BE2C (cell line): ENCODE results near the gene CATSPER1.

Source experiments
- DNase-seq: peaks from one replicate; pipeline ENCODE4 v3.0.0-alpha.2; 2020
- H3K27me3 ChIP-seq: fragments of 250-450 bp; sonication (Bioruptor Pico); 2 replicates; pipeline ENCODE4 v1.5.1; 2020; ENCODE audit warnings: mild to moderate bottlenecking
- H3K36me3 ChIP-seq: fragments of 250-450 bp; sonication (Bioruptor Pico); 2 replicates; pipeline ENCODE4 v1.5.1; 2020; ENCODE audit warnings: mild to moderate bottlenecking
- H3K4me1 ChIP-seq: fragments of 250-450 bp; sonication (Bioruptor Pico); 2 replicates; pipeline ENCODE4 v1.5.1; 2020
- H3K4me3 ChIP-seq: 2 replicates; pipeline ENCODE4 v1.5.1; 2011; ENCODE audit warnings: low read depth, low read length
- H3K9me3 ChIP-seq: fragments of 250-450 bp; sonication (Bioruptor Pico); 2 replicates; pipeline ENCODE4 v1.5.1; 2020
- TF ChIP-seq, protein P1 (sequence below): IDR thresholded peaks from 2 replicates; pipeline ENCODE4 v1.5.1; 2012; ENCODE audit warnings: mild to moderate bottlenecking, low read depth, low read length

The CATSPER1 gene

DNA sequence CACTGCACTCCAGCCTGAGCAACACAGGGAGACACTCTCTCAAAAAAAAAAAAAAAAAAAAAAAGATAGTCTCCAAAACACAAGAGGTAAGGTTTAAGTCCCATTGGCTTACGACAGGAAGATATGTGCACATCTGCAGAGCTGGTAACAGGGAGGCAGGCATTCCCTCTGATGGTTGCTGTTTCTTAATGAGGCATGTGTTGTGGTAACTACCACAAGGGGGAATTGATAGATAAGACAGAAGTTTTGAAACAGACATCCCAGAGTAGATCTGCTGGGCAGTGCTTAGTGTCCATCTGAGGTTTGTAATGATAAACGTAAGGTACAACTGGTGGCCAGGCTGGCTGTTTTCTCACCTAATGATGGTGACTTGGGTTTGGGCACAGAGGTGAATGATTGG is 29.0 kb downstream of the CATSPER1 start:
- H3K4me1 ChIP-seq, result no peaks in the 10 kb centered on the region
- peaks cover 39% of the 10 kb centered on the region for H3K36me3 ChIP-seq
- TF ChIP-seq, protein P1, sequence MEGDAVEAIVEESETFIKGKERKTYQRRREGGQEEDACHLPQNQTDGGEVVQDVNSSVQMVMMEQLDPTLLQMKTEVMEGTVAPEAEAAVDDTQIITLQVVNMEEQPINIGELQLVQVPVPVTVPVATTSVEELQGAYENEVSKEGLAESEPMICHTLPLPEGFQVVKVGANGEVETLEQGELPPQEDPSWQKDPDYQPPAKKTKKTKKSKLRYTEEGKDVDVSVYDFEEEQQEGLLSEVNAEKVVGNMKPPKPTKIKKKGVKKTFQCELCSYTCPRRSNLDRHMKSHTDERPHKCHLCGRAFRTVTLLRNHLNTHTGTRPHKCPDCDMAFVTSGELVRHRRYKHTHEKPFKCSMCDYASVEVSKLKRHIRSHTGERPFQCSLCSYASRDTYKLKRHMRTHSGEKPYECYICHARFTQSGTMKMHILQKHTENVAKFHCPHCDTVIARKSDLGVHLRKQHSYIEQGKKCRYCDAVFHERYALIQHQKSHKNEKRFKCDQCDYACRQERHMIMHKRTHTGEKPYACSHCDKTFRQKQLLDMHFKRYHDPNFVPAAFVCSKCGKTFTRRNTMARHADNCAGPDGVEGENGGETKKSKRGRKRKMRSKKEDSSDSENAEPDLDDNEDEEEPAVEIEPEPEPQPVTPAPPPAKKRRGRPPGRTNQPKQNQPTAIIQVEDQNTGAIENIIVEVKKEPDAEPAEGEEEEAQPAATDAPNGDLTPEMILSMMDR, result no peak
- no peak overlapping the region for H3K4me3 ChIP-seq
- H3K27me3 ChIP-seq, result no peaks in the 10 kb centered on the region
- no peak for DNase-seq
- H3K9me3 ChIP-seq, result no peaks in the 10 kb centered on the region

DNA sequence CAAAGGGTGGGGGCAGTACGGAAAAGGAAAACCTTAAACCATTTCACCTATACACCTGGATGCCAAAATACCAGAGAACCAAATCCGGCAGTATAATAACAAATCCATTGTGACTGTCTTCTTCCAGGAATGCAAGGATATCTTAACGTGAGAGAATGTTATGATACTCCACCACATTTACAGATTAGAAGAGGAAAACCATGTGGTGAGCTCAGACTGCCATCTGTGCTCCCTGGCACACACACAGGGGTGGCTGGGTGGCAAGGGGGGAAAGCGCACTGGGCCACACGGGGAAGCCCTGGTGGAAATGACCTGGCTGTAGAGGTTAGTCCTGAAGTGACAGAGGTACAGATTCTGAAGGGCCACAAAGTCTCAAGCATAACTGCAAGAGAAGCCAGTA is 34.2 kb downstream of the CATSPER1 start:
- no peak for DNase-seq
- Histone ChIP-seq H3K4me1 (no peaks in the 10 kb centered on the region), H3K36me3 (peaks cover 6% of the 10 kb centered on the region), H3K9me3 (no peaks in the 10 kb centered on the region), H3K27me3 (no peaks in the 10 kb centered on the region), H3K4me3 (no peak overlapping the region)
- TF ChIP-seq, protein P1, result no peak

DNA sequence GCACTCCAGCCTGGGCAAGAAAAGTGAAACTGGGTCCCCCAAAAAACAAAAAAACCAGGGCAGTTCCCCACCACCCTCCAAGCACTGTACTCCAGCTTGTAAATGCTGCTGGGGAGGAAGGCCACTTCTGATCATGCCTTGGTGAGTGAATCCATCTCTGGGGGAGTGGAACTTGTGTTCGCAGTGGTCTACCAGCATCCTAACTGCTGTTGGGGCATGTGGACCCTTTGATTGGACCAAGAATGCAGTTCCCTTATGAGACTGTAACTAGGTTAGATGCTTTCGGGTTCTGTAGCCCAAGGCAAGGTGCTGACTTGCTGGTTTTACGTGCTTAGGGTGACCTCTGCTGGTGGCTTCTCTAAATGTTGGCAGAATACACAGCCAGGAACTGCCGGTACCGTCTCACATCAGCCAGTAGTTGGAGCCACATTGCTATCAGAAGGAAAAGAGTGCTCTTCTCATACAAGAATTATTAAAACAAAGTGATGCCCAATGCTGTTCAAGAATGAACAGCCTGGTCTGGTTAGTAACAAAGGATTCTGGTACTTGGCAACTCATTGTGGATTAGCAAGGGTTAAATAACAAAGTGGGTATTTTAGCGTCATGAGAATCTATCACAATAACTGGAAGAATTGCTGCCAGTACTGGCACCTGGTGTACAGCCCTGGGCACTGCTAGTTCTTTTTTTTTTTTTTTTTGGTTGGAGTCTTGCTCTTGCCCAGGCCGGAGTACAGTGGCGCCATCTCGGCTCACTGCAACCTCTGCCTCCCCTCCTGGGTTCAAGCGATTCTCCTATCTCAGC is 37.3 kb downstream of the CATSPER1 start:
- H3K27me3 ChIP-seq, result no peaks in the 10 kb centered on the region
- peak; percentile 91 for DNase-seq
- peaks cover 3% of the 10 kb centered on the region for H3K36me3 ChIP-seq
- no peaks in the 10 kb centered on the region for H3K9me3 ChIP-seq
- H3K4me1 ChIP-seq, result no peaks in the 10 kb centered on the region
- TF ChIP-seq, protein P1, result peak; percentile 99
- H3K4me3 ChIP-seq, result no peak overlapping the region

DNA sequence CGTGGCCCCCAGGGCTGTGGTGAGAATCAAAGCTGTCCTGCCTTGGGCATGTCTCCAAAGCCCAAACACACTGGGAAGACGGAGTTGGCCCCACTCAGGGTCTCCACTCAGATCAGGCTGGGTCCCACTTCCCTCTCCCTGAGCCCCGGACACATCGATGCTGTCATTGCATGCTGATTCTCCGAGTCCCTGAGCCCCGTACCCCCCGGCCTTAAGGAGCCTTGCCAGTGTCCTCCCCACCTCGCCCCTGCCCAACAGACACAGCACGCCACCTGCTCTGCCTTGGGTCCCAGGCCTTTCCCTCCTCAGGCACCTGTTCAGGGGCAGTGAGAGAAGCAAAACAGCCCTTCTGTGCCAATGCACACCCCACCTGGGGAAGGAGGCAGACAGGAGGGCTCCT is 38.9 kb downstream of the CATSPER1 start:
- DNase-seq, result no peak
- Histone ChIP-seq H3K27me3 (no peaks in the 10 kb centered on the region), H3K4me1 (no peaks in the 10 kb centered on the region), H3K4me3 (no peak overlapping the region), H3K9me3 (no peaks in the 10 kb centered on the region), H3K36me3 (no peaks in the 10 kb centered on the region; the same call in 1 of the 2 replicates)
- TF ChIP-seq, protein P1, result no peak

DNA sequence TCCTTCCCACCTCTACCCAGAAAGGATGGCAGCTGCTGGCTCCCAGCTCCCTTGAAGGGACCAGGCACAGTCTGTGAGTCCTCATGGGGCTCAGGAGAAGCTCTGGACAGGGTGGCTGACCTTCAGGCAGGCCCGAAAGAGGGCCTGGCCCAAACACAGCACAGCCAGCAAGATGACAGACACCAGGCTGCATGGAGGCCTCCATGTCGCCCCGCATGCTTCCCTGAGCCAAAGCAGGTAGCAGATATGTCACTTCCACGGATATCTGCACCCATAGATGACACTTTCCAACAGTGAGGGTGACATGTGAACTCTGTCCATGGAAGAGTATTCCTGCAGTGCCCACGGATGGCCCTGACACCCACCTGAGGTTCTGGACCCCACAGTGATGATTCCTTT is 42.7 kb downstream of the CATSPER1 start:
- DNase-seq, result no peak
- TF ChIP-seq, protein P1, result no peak
- Histone ChIP-seq H3K9me3 (no peaks in the 10 kb centered on the region), H3K36me3 (peaks cover 8% of the 10 kb centered on the region), H3K4me1 (no peaks in the 10 kb centered on the region), H3K4me3 (no peak overlapping the region), H3K27me3 (no peaks in the 10 kb centered on the region)

DNA sequence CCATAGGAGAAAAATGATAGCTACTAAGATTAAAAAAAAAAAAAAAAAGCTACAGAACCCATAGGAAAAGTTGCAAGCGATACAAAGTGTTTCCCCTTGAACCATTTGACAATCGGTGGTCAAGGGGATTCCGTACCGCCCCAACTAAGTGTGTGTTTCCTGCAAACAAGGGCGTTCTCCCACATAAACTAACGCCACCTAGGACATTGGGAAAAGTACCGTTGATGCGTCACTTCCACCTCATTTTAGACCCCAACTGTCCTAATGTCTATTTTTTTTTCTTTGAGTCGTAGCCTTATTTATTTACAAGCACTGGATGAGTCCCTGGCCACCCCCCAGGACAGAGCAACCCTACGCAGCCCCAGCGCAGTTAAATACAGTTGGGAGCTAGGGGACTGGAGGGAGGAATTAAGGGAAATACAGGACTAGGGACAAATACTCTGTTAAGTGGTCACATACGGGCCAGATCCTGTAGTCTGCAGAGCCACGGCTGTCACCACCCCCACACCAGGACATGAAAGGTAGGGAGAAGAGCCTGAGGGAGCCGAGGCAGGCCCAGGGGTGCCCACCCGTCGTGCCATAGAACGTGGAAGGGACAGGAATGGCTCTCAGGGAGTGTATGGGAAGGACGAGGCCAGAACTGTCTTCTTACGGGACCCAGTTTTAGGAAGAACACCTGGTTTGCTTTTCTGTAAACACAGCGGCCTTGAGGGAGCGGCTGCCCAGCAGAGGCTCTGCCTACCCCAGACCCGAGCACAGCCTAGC is 43.3 kb downstream of the CATSPER1 start:
- DNase-seq, result no peak
- Histone ChIP-seq H3K9me3 (no peaks in the 10 kb centered on the region), H3K36me3 (peaks cover 14% of the 10 kb centered on the region), H3K4me3 (no peak overlapping the region), H3K27me3 (no peaks in the 10 kb centered on the region), H3K4me1 (no peaks in the 10 kb centered on the region)
- TF ChIP-seq, protein P1, result no peak
